ENCODE results near the gene C12orf76.
"Not testable (repeated sequence)": the region's sequence is repeated elsewhere in the genome, so short reads cannot be mapped to it uniquely, and the experiment has no call there.

C12orf76 gene, protein sequence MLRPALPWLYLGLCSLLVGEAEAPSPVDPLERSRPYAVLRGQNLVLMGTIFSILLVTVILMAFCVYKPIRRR

DNA sequence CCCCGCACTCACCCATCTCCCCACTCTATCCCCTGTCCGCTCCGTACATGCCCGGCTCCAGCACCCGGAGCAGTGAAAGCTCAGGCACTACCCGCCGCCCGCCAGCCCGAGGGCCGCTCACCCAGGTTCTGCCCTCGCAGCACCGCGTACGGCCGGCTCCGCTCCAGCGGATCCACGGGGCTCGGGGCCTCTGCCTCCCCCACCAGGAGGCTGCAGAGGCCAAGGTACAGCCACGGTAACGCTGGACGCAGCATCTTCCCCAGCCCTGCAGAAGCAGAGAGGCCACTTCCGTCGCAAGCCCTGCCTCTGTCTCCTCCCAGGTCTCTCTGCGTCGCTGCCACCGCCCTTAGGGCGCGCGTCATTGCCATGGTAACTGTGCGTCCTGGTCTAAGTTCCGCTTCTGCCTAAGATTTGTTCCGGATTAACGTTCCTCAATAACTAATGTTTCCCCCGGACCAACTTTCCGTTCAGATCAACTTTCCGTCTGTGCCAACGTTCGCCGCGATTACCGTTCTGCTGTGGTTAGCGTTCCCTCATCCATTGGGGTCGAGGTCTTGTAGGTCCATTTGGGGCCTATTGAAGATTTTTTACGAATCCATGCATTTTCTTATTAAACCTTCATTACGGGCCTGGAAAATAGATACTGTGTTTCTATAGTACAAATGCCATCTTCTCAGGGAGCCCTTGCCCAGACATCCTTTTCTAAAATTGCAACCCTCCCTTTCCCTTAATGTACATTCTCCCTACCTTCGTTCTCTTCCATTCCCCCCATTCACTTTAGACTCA, at the start of gene C12orf76:
Gene C12orf76, minus strand, starts transcription at position 281 of the 786 bp plus-strand sequence. Its CDS starts 27 bp downstream, at position 254.
- peak; percentile 91 for DNase-seq

DNA sequence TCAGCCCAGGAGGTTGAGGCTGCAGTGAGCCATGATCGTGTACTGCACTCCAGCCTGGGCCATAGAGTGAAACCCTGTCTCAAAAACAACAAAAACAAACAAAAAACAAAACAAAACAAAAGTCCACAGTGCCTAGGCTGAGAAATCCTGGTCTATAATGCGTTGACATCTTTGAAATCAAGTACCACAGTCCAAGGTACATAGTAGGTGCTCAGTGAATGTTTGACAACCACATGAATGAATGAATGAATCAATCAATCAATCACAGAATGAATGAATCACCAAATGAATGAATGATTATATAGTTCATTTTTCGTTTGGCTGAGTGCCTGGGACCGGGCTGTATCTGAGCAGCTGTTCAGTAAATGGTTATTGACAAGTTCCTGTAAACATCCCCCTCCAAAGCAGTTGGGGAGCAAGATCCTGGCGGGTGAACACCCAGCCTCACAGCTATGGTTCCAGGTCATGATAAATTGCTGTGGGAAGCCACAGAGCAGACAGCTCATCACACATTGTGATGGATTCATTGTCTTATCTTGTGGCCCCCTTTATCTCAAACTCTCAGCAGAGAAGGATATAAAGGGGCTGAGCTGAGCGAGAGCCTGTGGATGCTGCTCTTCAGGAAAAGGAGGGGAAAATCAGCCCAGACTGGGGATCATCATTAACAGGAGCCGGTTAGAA, 45.4 kb upstream of the C12orf76 start:
- no peak for DNase-seq

DNA sequence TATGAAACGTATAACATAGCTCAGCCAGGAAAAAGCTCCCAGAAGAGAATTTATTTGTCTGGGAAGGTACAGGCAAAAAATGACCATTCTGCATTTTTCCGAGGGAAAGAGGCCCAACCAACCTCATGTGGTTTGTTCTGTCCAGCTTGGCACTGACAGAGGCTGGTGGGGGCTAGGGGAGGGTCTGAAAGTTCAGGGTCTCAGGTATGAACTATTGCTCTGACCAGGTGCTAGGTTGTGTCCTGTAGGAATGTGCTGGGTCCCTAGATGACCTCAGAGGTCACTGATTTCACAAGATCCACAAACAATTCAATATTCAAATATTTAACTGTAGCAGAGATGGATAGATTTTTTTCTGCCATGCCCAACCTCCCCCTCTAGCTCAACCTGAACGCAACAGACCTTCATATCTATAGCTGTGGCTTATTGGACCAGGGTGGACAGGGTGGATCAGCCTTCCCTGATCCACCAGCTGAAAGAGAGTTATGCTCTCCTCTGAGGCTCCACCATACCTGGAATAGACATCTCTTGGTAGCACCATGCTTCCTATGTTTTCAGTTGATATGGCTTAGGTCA, 42.9 kb upstream of the C12orf76 start:
- no peak for DNase-seq

DNA sequence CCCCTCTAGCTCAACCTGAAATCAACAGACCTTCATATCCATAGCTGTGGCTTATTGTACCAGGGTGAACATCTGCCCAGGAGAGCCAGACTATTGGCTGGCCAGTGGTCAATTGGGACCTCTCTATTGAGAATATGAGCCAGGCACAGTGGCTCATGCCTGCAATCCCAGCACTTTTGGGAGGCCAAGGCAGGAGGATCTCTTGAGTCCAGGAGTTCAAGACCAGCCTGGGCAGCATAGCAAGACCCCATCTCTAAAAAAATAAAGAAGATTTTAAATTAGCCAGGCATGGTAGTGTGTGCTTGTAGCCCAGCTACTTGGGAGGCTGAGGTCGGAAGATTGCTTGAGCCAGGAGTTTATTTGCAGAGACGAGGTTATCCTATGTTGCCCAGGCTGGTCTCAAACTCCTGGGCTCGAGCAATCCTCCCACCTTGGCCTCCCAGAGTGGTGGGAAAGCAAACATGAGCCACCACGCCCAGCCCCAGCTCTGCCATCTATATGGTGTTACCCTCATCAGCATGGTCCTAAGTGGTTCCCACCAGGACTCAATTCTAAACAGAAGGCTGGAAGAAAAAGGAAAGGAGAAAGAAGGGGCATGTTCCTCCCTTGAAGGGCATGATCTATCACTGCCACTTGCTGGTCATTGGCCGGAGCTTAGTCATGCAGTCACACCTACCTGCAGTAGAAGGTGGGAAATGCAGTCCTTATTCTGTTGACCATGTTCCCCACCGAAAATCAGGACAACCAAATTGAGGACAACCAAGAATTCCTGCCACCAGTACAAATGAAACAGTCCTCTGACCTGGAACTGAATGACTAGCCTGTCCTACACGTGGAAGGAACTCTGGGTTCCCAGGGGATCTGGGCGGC, 42.2 kb upstream of the C12orf76 start:
- no peak for DNase-seq

DNA sequence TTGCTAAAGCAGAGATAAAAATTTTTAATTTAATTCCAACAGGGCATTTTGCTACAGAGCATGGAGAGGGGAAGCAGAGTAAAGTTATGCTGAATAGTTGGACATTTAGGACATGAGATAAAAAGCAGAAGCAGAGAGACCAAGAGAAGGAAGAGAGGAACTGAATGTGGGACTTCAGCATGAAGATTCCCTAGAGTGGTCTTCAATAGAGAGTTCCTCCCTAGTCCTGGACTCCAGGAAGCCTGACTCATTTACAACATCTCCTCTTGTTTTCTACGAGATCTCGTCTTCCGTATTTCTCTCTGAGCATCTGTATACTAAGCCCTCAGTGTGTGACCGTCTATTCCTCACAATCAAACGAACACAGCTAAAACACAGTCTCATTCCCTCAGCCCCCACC, 40.6 kb upstream of the C12orf76 start:
- DNase-seq = no peak

DNA sequence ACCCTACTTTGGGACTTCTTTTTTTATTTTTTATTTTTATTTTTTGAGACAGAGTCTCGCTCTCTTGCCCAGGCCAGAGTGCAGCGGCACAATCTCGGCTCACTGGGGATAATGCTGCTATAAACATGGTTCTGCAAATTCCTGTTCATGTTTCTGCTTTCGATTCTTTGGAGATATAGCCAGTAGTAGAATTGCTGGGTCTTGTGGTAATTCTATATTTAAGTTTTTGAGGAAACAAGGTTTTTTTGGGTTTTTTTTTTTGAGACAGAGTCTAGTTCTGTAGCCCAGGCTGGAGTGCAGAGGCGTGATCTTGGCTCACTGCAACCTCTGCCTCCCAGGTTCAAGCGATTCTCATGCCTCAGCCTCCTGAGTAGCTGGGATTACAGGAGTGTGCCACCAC, 39.9 kb upstream of the C12orf76 start:
- not testable (repeated sequence) for DNase-seq

DNA sequence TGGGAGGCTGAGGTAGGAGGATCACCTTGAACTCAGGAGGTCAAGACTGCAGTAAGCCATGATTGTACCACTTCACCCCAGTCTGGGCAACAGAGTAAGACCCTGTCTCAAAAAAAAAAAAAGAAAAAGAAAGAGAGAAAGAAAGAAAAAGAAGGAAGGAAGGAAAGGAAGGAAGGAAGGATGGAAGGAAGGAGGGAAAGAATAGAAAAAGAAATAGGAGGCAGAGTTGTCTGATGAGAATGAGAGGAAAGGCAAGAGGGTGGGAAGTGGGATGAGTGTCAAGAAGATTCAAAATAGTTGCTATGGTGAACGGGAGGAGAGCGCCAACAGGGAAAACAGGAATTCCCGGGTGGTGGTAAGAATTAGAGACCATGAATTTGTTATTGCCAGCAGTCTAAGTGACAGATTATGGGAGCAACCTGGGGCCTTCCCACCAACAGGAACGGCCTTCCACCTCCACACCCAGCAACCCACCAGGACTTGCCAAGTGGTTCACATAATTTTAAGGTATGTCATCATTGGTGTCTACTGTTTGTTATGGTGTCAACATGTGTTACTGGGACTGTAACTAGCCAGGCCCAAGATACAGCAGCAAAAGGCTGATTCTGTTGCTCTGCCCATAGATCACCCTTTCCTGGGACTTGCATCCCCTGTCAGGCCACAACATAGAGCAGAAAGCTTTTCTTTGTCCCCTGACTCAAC, 36.1 kb upstream of the C12orf76 start:
- DNase-seq = no peak

DNA sequence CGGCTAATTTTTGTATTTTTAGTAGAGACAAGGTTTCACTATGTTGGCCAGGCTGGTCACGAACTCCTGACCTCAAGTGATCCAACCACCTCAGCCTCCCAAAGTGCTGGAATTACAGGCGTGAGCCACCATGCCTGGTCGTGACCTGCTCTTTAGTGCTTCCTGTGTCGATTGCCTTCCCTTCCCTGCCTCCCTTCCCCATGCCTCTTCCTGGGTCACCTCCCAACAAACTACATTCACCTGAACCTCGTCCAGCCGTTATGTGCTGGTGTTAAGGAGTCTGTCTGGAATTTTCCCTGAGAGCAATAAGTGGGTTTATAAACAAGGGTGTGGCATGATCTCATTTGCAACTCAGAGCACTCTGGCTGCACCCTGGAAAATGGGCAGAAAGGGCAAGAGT, 32.1 kb upstream of the C12orf76 start:
- no peak for DNase-seq

DNA sequence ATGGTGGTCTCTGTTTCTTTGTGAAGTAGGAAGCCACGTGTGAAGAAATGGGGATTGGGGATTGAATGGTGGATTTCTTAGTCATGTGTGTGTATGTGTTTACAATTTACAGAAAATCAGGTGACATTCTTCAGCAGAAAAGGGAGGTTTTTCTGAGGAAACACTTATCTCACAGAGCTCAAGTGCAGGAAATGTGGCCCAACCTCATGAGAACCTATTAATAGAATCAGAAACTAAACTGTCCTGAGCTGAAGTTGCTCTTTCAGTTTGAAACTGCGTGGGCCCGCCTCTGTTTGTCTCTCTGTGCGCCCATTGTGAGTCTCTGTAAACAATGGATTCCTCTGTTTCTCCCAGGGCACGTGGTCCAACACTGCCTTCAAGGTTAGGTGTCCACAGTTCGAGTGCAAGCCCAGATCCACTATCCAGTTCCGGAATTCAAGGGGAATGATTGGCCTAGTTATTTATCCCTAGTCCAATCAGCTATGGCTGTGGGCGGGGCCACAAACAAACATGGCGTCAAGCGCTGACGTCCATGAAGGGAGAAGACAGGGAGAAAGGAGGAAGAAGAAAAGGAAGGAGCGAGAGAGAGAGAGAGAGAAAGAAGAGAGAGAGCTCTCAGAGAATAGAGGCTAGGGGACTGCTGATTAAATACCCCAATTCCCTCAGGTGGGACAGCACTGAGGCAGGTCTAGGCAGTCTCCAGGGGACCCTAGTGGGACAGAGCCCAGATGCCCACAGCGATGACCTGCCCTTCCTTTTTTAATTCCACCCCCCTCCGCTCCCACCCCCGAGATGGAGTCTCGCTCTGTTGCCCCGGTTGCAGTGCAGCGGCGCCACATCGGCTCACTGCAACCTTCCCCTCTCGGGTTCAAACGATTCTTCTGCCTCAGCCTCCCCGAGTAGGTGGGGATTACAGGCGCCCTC, 31.4 kb upstream of the C12orf76 start:
- no peak for DNase-seq

DNA sequence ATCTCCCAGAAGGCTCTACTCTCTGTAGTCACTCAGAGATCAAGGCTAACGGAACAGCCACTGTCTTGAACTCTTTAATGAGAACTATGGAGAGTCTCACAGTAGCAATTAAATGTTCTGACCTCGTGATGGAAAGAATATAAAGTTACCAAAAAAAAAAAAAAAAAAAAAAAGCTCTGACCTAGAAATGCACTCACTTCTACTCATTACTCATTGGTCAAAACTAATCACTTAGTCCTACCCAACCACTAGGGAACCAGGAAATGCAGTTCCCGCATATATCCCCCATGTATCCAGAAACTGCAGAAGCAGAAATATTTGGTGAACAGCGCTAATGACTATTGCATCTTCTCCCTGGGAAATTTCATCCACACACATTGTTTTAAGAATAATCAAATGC, 29.5 kb upstream of the C12orf76 start:
- no peak for DNase-seq

DNA sequence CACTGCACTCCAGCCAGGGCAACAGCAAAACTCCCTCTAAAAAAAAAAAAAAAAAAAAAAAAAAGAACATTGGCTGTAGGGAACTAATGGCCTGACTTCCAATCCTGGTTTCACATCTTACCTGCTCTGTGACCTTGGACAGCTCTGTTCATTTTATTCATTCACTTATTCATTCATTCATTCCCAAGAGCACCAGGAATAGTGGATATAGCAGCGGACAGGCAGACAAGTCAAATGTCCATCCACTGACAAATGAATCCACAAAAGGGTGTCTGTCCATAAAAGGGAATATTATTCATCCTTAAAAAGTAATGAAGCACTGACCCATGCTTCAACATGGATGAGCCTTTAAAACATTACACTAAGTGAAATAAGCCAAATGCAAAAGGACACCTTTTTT, 27.6 kb upstream of the C12orf76 start:
- DNase-seq = no peak

DNA sequence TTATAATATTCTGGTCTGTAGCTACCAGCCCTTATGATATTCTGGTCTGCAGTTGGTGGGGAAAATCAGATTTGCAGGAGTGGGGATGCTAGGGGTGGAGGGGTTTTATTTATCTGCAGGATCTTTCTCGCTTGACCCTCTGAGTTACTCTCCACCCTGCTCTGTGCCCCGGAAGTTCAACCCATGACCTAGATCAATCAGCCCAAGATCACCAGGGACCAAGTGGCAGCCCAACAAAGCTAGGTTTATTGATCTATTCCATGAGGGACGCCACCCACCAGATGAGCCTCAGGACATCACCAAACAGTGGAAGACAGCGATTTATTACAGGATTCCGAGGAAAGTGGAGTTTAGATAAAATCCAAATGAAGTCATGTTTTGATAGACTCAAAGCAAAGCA, 25.8 kb upstream of the C12orf76 start:
- DNase-seq = no peak

DNA sequence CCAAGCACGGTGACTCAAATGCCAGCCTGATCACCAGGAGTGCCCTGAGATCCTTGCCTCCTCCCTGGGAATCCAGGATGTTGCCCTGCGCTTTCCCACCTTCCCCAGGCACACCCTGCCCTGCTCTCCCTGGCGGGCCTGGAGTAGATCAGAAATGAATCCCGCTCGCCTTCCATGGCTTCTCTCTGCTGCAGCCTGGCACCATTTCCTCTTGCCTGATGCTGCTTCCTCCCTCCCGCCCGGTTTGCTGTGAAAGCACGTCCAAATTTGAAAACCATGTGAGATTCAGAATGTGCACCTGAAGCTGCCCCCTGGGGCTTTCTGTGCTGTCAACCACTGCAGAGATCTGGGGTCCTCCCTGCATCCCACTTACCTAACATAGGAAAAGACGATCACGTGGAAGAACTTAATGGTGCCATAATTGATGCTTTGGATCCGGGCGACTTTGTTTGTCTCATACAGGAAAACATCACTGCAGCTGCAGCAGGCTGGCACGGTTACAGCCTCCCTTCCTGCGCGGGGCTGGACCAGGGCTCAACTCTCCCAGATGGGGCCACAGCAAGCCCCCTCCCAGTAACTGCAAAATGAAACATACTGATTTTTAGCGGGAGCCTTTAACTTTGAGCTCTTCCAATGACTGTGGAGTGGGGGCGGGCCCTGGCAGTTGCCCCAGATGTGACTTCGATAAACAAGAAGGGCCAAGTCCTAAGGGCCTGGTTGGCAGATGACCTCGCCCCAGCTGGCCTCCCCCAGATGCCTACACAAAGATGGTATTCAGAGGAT, 24.9 kb upstream of the C12orf76 start:
- DNase-seq = peak; percentile 43

DNA sequence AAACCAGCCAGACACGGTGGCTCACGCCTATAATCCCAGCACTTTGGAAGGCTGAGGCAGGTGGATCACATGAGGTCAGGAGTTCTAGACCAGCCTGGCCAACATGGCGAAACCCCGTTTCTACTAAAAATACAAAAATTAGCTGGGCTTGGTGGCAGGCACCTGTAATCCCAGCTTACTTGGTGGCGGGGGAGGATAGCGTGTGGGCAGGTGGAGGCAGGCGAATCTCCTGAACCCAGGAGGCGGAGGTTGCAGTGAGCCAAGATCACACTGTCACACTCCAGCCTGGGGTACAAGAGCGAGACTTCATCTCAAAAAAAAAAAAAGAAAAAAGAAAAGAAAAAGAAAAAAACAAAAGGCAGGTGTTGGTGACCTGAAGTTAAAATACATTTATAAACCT, 24.3 kb upstream of the C12orf76 start:
- not testable (repeated sequence) for DNase-seq

DNA sequence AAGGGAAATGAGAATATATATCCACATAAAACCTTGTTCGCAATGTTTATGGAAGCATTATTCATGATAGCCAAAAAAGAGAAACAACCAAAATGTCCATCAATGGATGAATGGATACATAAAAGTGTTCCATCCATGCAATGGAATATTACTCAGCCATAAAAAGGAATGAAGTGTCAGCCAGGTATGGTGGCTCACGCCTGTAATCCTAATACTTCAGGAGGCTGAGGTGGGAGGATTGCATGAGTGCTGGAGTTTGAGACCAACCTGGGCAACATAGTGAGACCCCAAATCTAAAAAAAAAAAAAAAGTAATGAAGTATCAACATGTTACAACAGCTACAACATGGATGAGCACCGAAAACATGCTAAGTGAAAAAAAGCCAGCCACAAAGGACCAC, 23.6 kb upstream of the C12orf76 start:
- no peak for DNase-seq

DNA sequence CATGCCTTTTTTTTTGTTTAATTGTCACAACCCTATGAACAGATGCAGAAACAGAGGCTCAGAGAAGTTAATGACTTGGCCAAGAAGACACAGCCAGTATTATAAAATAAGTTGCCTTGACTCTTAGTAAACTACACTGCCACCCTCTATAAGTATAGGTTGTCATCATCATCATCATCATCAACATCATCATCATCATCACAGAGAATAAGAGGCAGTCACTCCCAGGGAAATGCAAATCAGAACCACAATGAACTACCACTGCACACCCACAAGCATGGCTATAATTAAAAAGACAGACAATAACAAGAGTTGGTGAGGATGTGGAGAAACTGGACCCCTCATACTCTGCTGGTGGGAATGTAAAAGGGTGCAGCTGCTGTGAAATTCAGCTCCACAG, 23.2 kb upstream of the C12orf76 start:
- no peak for DNase-seq

DNA sequence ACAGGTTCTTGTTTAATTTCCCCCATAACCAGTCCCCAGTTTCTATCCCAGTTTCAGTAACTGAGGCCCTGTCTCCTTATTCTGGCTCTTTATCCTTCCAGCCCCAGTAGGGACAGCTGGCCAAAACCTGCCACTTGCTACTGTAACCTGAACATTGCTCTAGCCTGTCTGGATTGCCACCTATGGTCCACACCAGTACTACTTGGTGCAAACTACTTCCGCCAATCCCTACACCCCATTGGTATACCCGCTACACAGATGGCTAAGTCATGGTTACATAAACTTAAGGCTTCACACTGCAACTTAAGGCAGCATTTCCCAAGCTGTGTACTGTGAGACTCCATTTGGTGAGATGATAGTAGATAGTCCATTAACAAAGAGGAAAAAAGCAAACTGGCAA, 20.3 kb upstream of the C12orf76 start:
- no peak for DNase-seq

DNA sequence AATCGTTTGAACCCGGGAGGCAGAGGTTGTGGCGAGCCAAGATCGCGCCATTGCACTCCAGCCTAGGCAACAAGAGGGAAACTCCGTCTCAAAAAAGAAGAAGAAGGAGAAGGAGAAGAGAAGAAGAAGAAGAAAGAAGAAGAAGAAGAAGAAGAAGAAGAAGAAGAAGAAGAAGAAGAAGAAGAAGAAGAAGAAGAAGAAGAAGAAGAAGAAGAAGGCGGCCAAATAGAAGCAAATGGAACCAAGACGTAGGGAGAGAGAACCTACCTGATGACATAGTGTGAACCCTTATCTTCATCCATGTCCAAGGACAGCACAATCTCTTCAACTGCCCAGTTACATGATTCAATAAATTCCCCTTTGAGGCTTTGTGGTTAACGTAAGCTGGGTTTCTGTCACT, 19.8 kb upstream of the C12orf76 start:
- not testable (repeated sequence) for DNase-seq

DNA sequence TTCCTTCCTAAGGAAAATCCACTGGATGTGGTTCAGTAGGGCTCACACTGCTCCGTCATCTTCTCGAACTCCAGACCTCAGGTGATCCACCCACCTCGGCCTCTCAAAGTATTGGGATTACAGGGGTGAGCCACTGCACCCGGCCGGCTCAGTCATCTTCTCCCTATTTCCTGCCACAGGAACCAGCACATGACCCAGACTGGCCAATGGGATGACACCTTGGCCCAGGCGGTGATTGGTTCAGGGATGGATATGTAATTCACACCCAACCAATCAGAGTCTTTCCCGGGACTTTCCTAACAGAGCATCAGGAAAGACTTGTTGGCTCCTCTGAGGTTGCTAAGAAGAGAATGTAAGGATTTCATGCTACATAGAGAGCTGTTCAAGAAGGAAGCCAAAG, 19.2 kb upstream of the C12orf76 start:
- DNase-seq = no peak

DNA sequence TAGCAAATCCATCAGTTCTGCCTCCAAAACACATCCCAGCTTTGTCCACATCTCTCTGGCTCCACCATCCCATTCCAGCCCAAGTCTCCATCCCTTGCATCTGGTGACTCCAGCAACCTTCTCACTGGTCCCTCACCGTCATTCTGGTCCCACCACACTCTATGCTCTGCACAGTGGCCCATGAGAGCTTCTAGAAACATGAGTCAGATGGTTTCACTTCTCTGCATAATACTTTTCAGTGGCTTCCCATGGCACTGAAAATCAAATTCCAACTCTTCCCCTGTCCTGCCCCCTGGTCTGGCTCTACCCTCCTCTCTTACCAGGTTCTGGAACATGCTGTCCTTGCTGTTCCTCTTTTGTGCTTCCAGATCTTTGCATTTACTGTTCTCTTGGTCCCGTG, 17.2 kb upstream of the C12orf76 start:
- no peak for DNase-seq
